H9 (cell line): Measurements from ENCODE around the gene ZNF134. TPM values are rescaled to one million over a fixed set of nuclear protein-coding genes. Genes with fewer than 3 reads are reported as not detected.

Source experiments
- DNase-seq: peaks from one replicate; pipeline ENCODE4 v3.0.0-alpha.2; 2017
- H2AFZ ChIP-seq: one replicate; pipeline ENCODE4 v1.6.1; 2013; ENCODE audit warnings: mild to moderate bottlenecking, low read length, control low read depth, moderate library complexity
- H2AK5ac ChIP-seq: 2 replicates; pipeline ENCODE4 v1.6.1; 2013; ENCODE audit warnings: low read length, control low read depth, mixed read lengths; ENCODE audit not compliant: insufficient read length
- H2BK120ac ChIP-seq: one replicate; pipeline ENCODE4 v1.6.1; 2013; ENCODE audit warnings: low read depth, mild to moderate bottlenecking, low read length, control low read depth, inconsistent platforms; ENCODE audit not compliant: poor library complexity, severe bottlenecking
- H2BK12ac ChIP-seq: 2 replicates; pipeline ENCODE4 v1.6.1; 2013; ENCODE audit warnings: low read length, control low read depth, mixed read lengths, low read depth; ENCODE audit not compliant: insufficient read length
- H2BK15ac ChIP-seq: 2 replicates; pipeline ENCODE4 v1.6.1; 2013; ENCODE audit warnings: low read depth, low read length, control low read depth
- H2BK20ac ChIP-seq: one replicate; pipeline ENCODE4 v1.6.1; 2013; ENCODE audit warnings: low read depth, mild to moderate bottlenecking, low read length, control low read depth, inconsistent platforms; ENCODE audit not compliant: poor library complexity, severe bottlenecking
- H2BK5ac ChIP-seq: 2 replicates; pipeline ENCODE4 v1.6.1; 2013; ENCODE audit warnings: low read length, control low read depth, mixed read lengths; ENCODE audit not compliant: insufficient read length
- H3K14ac ChIP-seq: 2 replicates; pipeline ENCODE4 v1.6.1; 2013; ENCODE audit warnings: low read length, control low read depth; ENCODE audit not compliant: insufficient read depth
- H3K18ac ChIP-seq: 2 replicates; pipeline ENCODE4 v1.6.1; 2013; ENCODE audit warnings: low read depth, mild to moderate bottlenecking, mixed read lengths, low read length, control low read depth; ENCODE audit not compliant: insufficient read length
- H3K23ac ChIP-seq: 2 replicates; pipeline ENCODE4 v1.6.1; 2013; ENCODE audit warnings: low read length, control low read depth, mixed read lengths, low read depth; ENCODE audit not compliant: insufficient read length
- H3K23me2 ChIP-seq: 2 replicates; pipeline ENCODE4 v1.6.1; 2013; ENCODE audit warnings: low read depth, mild to moderate bottlenecking, mixed read lengths, low read length, control low read depth; ENCODE audit not compliant: insufficient read length, poor library complexity, severe bottlenecking
- H3K27ac ChIP-seq: 2 replicates; pipeline ENCODE4 v1.5.1; 2013; ENCODE audit warnings: low read length, control low read depth, mixed read lengths, low read depth; ENCODE audit not compliant: insufficient read length
- H3K27me3 ChIP-seq: 2 replicates; pipeline ENCODE4 v1.6.1; 2013; ENCODE audit warnings: low read length, control low read depth, inconsistent platforms; ENCODE audit not compliant: insufficient read depth
- H3K4ac ChIP-seq: 2 replicates; pipeline ENCODE4 v1.6.1; 2013; ENCODE audit warnings: low read depth, mild to moderate bottlenecking, control low read depth, inconsistent platforms, low read length, moderate library complexity
- H3K4me1 ChIP-seq: 2 replicates; pipeline ENCODE4 v1.6.1; 2013; ENCODE audit warnings: low read length, control low read depth, inconsistent platforms; ENCODE audit not compliant: insufficient read depth
- H3K4me2 ChIP-seq: 2 replicates; pipeline ENCODE4 v1.6.1; 2013; ENCODE audit warnings: low read length, control low read depth, mixed read lengths; ENCODE audit not compliant: insufficient read length, insufficient read depth
- H3K56ac ChIP-seq: 2 replicates; pipeline ENCODE4 v1.6.1; 2013; ENCODE audit warnings: low read depth, mild to moderate bottlenecking, mixed read lengths, low read length, control low read depth; ENCODE audit not compliant: insufficient read length
- H3K79me1 ChIP-seq: 2 replicates; pipeline ENCODE4 v1.6.1; 2013; ENCODE audit warnings: low read depth, mild to moderate bottlenecking, moderate library complexity, low read length, control low read depth, inconsistent platforms; ENCODE audit not compliant: insufficient read depth, poor library complexity, severe bottlenecking
- H3K79me2 ChIP-seq: 2 replicates; pipeline ENCODE4 v1.6.1; 2013; ENCODE audit warnings: low read length, control low read depth, inconsistent platforms; ENCODE audit not compliant: insufficient read depth
- H3K9ac ChIP-seq: 2 replicates; pipeline ENCODE4 v1.6.1; 2013; ENCODE audit warnings: low read length, control low read depth, mixed read lengths; ENCODE audit not compliant: insufficient read length; ENCODE audit errors: extremely low read depth
- H3K9me3 ChIP-seq: one replicate; pipeline ENCODE4 v1.6.1; 2013; ENCODE audit warnings: low read depth, low read length, inconsistent platforms; ENCODE audit not compliant: control insufficient read depth
- H3T11ph ChIP-seq: one replicate; pipeline ENCODE4 v1.6.1; 2013; ENCODE audit warnings: mild to moderate bottlenecking, low read length, control low read depth, inconsistent platforms
- H4K20me1 ChIP-seq: one replicate; pipeline ENCODE4 v1.6.1; 2013; ENCODE audit not compliant: control insufficient read depth, insufficient read length, insufficient read depth
- H4K5ac ChIP-seq: 2 replicates; pipeline ENCODE4 v1.6.1; 2013; ENCODE audit warnings: low read depth, mild to moderate bottlenecking, mixed read lengths, low read length, control low read depth; ENCODE audit not compliant: insufficient read length
- H4K8ac ChIP-seq: replicated peaks from 2 replicates; pipeline ENCODE4 v1.6.1; 2013; ENCODE audit warnings: low read length, control low read depth, mixed read lengths, low read depth; ENCODE audit not compliant: insufficient read length
- H4K91ac ChIP-seq: 2 replicates; pipeline ENCODE4 v1.6.1; 2013; ENCODE audit warnings: low read depth, mild to moderate bottlenecking, moderate library complexity, mixed read lengths, low read length, control low read depth; ENCODE audit not compliant: insufficient read length
- H3K27ac Mint-ChIP-seq, 3 experiments: 2 replicates in 2 of 3; 3 replicates in 1 of 3; pipeline ENCODE4 v1.8.0; 2020 to 2021; ENCODE audit warnings: mixed read lengths in 3 of 3, mild to moderate bottlenecking in 1 of 3, moderate library complexity in 1 of 3
- H3K27me3 Mint-ChIP-seq: 2 replicates; pipeline ENCODE4 v1.8.0; 2021; ENCODE audit warnings: low read depth, mild to moderate bottlenecking, moderate library complexity, mixed read lengths
- H3K36me3 Mint-ChIP-seq, 3 experiments: 2 replicates in 2 of 3; 3 replicates in 1 of 3; pipeline ENCODE4 v1.8.0; 2020 to 2021; ENCODE audit warnings: low read depth in 3 of 3, mixed read lengths in 3 of 3; ENCODE audit not compliant: insufficient read depth in 1 of 3
- H3K4me1 Mint-ChIP-seq, 2 experiments: 2 replicates each; pipeline ENCODE4 v1.8.0; 2020; ENCODE audit warnings: mixed read lengths in 2 of 2
- H3K4me3 Mint-ChIP-seq, 2 experiments: 2 replicates in 1 of 2; 3 replicates in 1 of 2; pipeline ENCODE4 v1.8.0; 2020 to 2021; ENCODE audit warnings: mild to moderate bottlenecking in 2 of 2, mixed read lengths in 2 of 2, moderate library complexity in 1 of 2
- H3K9me3 Mint-ChIP-seq, 2 experiments: 2 replicates in 1 of 2; 3 replicates in 1 of 2; pipeline ENCODE4 v1.8.0; 2020; ENCODE audit warnings: mild to moderate bottlenecking in 2 of 2, mixed read lengths in 2 of 2, moderate library complexity in 1 of 2
- CTCF ChIP-seq: fragments of 200-600 bp; sonication (generic); conservative IDR thresholded peaks from 3 replicates; pipeline ENCODE4 v1.8.0; 2021; ENCODE audit warnings: antibody characterized with exemption, mild to moderate bottlenecking
- WGBS: extraction: QIAGEN DNeasy Blood & Tissue Kit; methylation state at CpG from one replicate; pipeline ENCODE4 v1.1.7; 2013; ENCODE audit warnings: missing lambda C conversion rate, low lambda C conversion rate, mixed read lengths; ENCODE audit not compliant: insufficient read length; ENCODE audit errors: extremely low coverage; 5-methylcytosine and 5-hydroxymethylcytosine counted together
- total RNA-seq: library from RNA; stranded (reverse); gene quantifications from 2 replicates; pipeline ENCODE4 v1.2.1, GENCODE V29; 2021

Gene ZNF134
- total RNA-seq, 1 experiment from 2014 or later: 44.1 TPM

- Histone ChIP-seq H3K4me2 (no peak overlapping the region), H2BK120ac (no peak overlapping the region), H3K9ac (no peak overlapping the region), H3K27me3 (no peaks in the 10 kb centered on the region), H2AFZ (no peak overlapping the region), H3K79me2 (no peaks in the 10 kb centered on the region), H2BK5ac (no peak overlapping the region), H3K4ac (no peak overlapping the region), H4K20me1 (no peaks in the 10 kb centered on the region), H3K4me1 (peaks cover 4% of the 10 kb centered on the region; the same call in 1 of the 2 replicates), H3K56ac (no peak overlapping the region), H2AK5ac (no peak overlapping the region), H4K91ac (no peak overlapping the region), H3K23ac (no peak overlapping the region), H4K5ac (no peak overlapping the region), H2BK20ac (no peak overlapping the region), H3K23me2 (no peaks in the 10 kb centered on the region), H2BK12ac (no peak overlapping the region), H3K14ac (no peak overlapping the region), H3K18ac (no peak overlapping the region), H3T11ph (no peak overlapping the region), H4K8ac (no peak overlapping the region), H2BK15ac (no peak overlapping the region), H3K79me1 (no peaks in the 10 kb centered on the region), H3K27ac (no peak overlapping the region), H3K9me3 (no peaks in the 10 kb centered on the region)
- Mint-ChIP-seq H3K27me3 (peaks cover 47% of the 10 kb centered on the region), H3K4me1 (peaks cover 5 to 6% of the 10 kb centered on the region in 2 experiments; a peak in 3 of 4 replicates), H3K9me3 (peaks cover 0 to 18% of the 10 kb centered on the region in 2 experiments), H3K4me3 (no peak overlapping the region), H3K36me3 (no peaks in the 10 kb centered on the region; a peak in 2 of 7 replicates), H3K27ac (no peak overlapping the region)
- no peak for DNase-seq
- no peak for TF ChIP-seq CTCF
- no CpG with 5 or more reads among the region's 2 CpGs for WGBS
Observed at GRCh38 chr19:57653689-57654088, 39.6 kb downstream of the ZNF134 start.
